ENCODE results near the gene SLC6A19. TPM values are rescaled to one million over a fixed set of nuclear protein-coding genes. Genes with fewer than 3 reads are reported as not detected.
A peak's percentile ranks its signal among the peaks of the same experiment; 100 is the strongest.

The SLC6A19 gene
- total and polyA plus RNA-seq, 2 of the 4 experiments (the other 2 are of a cell fraction), result not detected

DNA sequence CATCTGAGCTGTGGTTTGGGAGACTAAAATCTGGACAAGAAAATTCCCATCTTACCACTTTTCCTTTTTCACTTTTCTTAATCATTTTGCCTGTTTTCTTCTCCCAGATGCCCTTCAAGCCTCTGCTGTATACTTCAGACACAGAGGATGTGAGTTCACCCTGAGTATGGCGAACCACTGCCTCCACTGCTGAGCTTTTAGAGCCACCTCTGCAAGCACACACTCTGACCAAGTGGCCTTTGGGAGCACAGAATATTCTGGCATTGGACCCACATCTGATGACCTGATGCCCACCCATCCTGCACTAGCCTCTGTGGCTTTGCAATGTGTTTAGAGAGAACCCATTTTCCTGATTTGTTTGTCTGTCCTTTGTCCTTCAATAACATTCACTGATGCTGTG, 61.0 kb downstream of the SLC6A19 start:
- Histone ChIP-seq H3K4me3 (ENCODE audit: insufficient read depth, low read depth, low read length) (no peak overlapping the region), H3K14ac (replicated peaks; ENCODE audit: low read depth, low read length) (no peak overlapping the region), H3K79me1 (ENCODE audit: low read depth in 1 of 2, low read length in 2 of 2) (no peaks in the 10 kb centered on the region), H3K27me3 (ENCODE audit: control insufficient read depth, insufficient read depth, low read length) (no peaks in the 10 kb centered on the region), H3K56ac (ENCODE audit: extremely low read depth, insufficient read depth, low read length) (no peak overlapping the region), H4K8ac (ENCODE audit: low read depth in 2 of 2, low read length in 2 of 2) (no peak overlapping the region), H2BK15ac (ENCODE audit: low read depth, low read length) (no peak overlapping the region), H3K4me1 (ENCODE audit: control insufficient read depth, insufficient read depth, low read length) (no peaks in the 10 kb centered on the region), H2AFZ (replicated peaks; ENCODE audit: low read length, poor library complexity) (no peak overlapping the region), H2AK9ac (replicated peaks; ENCODE audit: low read depth, low read length, poor library complexity) (no peak overlapping the region), H3K9me3 (ENCODE audit: control insufficient read depth, insufficient read depth, low read length) (peaks cover 57% of the 10 kb centered on the region), H2AK5ac (ENCODE audit: low read depth, low read length) (no peak overlapping the region), H3K18ac (ENCODE audit: low read depth, low read length) (no peak overlapping the region), H2BK120ac (ENCODE audit: low read depth, low read length) (no peak overlapping the region), H4K20me1 (ENCODE audit: insufficient read depth, low read length) (no peaks in the 10 kb centered on the region), H3K36me3 (ENCODE audit: control insufficient read depth, insufficient read depth, low read length) (no peaks in the 10 kb centered on the region), H2BK20ac (ENCODE audit: low read depth, low read length) (no peak overlapping the region), H3K9me1 (ENCODE audit: insufficient read depth, low read length) (no peaks in the 10 kb centered on the region), H3K9ac (ENCODE audit: low read depth, low read length) (no peak overlapping the region), H2BK5ac (ENCODE audit: low read depth, low read length, poor library complexity, severe bottlenecking) (no peak overlapping the region), H3K4ac (ENCODE audit: low read depth, low read length) (no peak overlapping the region), H4K91ac (ENCODE audit: insufficient read depth, low read depth, low read length) (no peak overlapping the region), H3K4me2 (ENCODE audit: low read depth, low read length) (no peak overlapping the region), H4K5ac (ENCODE audit: low read depth, low read length) (no peak overlapping the region), H3K23ac (ENCODE audit: low read depth, low read length) (no peak overlapping the region), H3K27ac (ENCODE audit: insufficient read depth, low read length) (no peak overlapping the region)
- no TSS peak for BruUV-seq (replicated peaks)
- in situ Hi-C loops (cut with MboI; ENCODE audit: low sequenced_read_pairs) (no loop called here), intact Hi-C loops (cut with micrococcal nuclease) (no loop called here), dilution Hi-C loops (cut with HindIII; ENCODE audit: low sequenced_read_pairs, unreplicated experiment) (no loop called here)
- POLR2A ChIA-PET (ENCODE audit: unreplicated experiment), result no interaction called here
- CTCF ChIA-PET, result no interaction called here
- ATAC-seq (ENCODE audit: low read depth) (no peak), DNase-seq (peak; percentile 6)
- WGBS, 2 experiments (ENCODE audit: extremely low coverage in 2 of 2, insufficient read length in 1 of 2), result 56% methylated on average over 1 of the region's 1 CpG; no CpG with 5 or more reads in 1 of the 2 experiments
- no peak for TF ChIP-seq BHLHE40 (IDR thresholded peaks at IDR 0.05; ENCODE audit: low read depth, low read length)
- TF ChIP-seq MXI1 (IDR thresholded peaks at IDR 0.05; ENCODE audit: borderline replicate concordance, low read depth, low read length), result no peak
- TF ChIP-seq RCOR1 (IDR thresholded peaks at IDR 0.05; ENCODE audit: insufficient replicate concordance, low read length), result no peak
- no peak for TF ChIP-seq SMC3 (IDR thresholded peaks at IDR 0.05; ENCODE audit: low read depth, low read length)
- no peak for TF ChIP-seq CEBPB (IDR thresholded peaks at IDR 0.05; ENCODE audit: low read depth, low read length)
- no peak for TF ChIP-seq POLR2A (IDR thresholded peaks at IDR 0.05; ENCODE audit: low read depth, low read length)
- no peak for TF ChIP-seq MAFK (IDR thresholded peaks at IDR 0.05; ENCODE audit: low read depth, low read length)
- TF ChIP-seq NFE2L2 (IDR thresholded peaks at IDR 0.05; ENCODE audit: low read depth, low read length), result no peak

Data from IMR-90 (cell line).